ENCODE measurements around the gene JAZF1.

The JAZF1 gene

DNA sequence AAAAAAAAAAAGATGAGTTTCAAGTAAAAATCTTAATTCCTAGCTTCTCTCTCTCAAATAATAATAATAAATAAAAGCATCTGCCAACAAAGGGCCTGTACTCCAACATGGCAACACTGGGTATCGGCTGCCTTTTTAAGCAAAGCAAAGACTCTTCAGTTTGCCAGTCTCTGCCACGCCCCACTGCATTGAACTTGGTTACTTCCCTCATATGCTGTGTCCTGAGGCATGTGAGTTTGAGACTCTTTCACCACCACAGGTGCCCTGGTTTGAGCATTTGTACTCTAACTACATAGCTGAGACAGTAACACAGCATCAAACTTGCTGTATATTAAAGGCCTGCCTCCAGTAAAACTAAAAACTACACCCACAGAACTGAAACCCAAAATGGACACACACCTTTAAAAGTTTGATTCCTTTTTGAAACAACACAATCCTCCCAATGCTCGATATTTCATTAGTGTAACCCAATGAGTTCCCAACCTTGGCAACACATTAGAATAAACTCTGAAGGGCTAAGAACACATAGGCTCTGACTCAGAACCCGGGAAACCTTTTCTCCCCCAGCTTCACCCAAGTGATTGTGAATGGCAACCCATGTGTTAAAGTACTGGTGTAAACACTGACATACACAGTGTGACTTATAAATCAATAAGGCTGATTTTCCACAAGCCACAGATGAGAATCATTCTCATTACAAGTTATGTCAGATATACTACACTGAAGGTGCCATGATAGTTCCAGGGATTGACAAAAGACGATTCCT is 12.0 kb downstream of the JAZF1 start:
- TF ChIP-seq, protein P1, sequence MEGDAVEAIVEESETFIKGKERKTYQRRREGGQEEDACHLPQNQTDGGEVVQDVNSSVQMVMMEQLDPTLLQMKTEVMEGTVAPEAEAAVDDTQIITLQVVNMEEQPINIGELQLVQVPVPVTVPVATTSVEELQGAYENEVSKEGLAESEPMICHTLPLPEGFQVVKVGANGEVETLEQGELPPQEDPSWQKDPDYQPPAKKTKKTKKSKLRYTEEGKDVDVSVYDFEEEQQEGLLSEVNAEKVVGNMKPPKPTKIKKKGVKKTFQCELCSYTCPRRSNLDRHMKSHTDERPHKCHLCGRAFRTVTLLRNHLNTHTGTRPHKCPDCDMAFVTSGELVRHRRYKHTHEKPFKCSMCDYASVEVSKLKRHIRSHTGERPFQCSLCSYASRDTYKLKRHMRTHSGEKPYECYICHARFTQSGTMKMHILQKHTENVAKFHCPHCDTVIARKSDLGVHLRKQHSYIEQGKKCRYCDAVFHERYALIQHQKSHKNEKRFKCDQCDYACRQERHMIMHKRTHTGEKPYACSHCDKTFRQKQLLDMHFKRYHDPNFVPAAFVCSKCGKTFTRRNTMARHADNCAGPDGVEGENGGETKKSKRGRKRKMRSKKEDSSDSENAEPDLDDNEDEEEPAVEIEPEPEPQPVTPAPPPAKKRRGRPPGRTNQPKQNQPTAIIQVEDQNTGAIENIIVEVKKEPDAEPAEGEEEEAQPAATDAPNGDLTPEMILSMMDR (IDR thresholded peaks at IDR 0.05; ENCODE audit: borderline replicate concordance, insufficient read depth, low read depth, low read length), result no peak
- no peak overlapping the region for H3K4me3 ChIP-seq (ENCODE audit: low read depth, low read length)

DNA sequence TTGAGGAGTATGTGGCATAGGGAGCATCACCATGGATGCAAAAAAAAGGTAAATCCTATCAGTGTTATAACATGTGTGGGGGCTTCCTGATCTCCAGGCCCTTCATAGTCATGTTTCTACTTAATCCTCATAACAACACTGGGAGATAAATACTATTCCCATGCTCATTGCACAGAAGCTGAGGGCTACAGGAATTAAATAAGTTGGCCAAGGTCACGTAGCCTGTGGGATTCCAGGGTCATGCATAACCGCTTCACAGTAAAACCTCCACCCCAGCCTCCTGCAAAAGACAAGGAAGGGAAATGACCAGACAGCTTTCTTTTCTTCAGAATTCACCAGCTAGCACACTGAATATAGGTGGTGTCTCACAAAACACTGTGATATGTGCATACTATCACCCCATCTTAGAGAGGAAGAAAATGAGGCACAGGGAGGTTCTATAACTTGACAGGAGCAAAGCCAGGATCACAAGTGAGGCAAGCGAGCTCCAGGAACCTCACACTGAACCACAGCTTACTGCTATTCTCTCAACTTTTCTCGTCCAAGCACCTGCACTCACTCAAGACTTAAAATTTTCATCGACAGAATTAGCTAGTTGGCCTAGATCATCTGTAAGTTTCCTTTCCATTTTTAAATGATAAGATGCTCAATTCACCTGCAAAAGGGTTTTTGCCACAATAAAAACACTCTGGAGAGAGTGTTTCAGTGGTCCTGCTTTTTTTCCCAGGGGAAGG is 13.4 kb downstream of the JAZF1 start:
- H3K4me3 ChIP-seq (ENCODE audit: low read depth, low read length), result no peak overlapping the region

DNA sequence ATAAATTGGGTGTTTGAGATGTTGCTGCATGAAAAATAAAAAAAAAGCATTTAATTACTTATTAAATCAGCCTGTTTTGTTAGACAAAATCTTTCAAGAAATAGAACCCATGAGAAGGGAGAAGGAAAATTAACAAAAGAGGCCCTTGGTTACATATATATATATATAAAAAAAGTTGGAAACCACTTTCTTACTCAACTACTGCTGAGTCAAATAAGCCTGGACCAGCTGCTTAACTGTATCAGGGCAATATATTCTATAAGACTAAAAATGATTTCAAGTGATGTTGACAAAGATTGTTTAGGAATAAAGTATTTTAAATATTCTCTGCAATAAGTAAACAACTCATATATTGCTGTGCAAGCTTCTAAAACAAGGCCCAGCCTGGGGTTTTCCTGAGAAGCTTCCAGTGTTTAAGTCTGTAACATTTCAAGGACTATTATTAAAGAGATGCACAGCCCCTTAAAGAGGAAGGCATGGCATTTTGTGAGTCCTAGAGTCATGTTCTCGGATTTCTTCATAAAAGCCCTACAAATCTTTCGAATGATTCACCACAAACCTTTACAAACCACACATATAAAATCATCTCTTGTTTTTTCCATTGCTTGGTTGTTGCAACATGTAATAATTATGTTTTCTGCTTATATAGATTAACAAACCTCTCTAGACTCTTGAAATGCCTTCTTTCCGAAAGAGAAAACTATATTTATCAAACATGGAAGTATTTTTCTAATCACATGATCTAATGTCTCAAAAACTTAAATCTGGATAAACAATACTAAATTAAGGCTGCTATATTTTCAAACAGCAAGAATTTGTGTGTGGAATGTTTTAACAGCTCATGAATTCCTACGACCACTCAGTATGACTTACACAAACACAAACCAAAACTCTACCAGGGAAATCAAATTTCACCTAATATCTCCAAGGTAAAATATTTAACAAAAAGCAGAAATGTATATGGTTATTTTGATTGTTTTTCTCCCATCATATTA is 14.3 kb downstream of the JAZF1 start:
- H3K4me3 ChIP-seq (ENCODE audit: low read depth, low read length), result no peak overlapping the region
- TF ChIP-seq, protein P1 (IDR thresholded peaks at IDR 0.05; ENCODE audit: borderline replicate concordance, insufficient read depth, low read depth, low read length), result no peak

More for the DNA sequence above, 13.4 kb downstream of the JAZF1 start:
- TF ChIP-seq, protein P1 (IDR thresholded peaks at IDR 0.05; ENCODE audit: borderline replicate concordance, insufficient read depth, low read depth, low read length), result no peak

DNA sequence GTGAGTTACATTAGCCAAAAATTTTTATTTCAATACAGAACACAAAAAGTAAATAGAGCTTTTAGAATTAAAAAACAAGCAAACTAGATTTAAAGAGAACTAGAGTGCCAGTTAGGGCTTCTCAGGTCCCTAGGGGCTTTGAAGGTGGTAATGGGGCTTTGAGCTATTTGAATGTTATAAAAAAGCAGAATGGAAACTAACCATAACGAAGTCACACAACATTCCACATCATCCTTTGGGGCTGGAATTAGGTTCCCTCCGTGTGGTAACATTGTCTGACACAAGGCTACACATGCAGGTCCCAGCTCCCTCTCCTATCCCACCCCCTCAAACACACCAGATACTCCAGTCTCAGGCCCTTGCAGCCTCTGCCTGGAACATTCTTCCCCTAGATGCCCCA is 15.3 kb downstream of the JAZF1 start:
- H3K4me3 ChIP-seq (ENCODE audit: low read depth, low read length), result no peak overlapping the region
- TF ChIP-seq, protein P1 (IDR thresholded peaks at IDR 0.05; ENCODE audit: borderline replicate concordance, insufficient read depth, low read depth, low read length), result no peak

DNA sequence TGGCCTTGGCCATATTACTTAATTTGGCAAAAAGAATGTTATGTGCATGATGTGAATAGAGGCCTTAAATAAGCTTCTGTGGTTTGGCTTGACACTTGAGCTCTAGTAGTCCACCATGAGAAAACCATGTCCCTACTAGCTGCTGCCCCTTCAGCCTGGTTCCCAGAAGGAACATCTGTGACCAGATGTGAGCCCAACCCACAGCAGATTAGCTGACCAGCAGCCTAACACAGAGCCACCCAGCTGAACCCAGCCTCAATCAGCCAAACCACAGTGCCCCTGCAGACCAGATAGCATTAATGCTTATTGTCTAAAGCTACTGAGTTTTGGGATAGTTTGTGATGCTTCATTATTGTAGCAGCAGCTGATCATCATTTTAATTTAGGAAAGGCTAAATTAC is 16.6 kb downstream of the JAZF1 start:
- TF ChIP-seq, protein P1 (IDR thresholded peaks at IDR 0.05; ENCODE audit: borderline replicate concordance, insufficient read depth, low read depth, low read length), result no peak
- H3K4me3 ChIP-seq (ENCODE audit: low read depth, low read length), result no peak overlapping the region

DNA sequence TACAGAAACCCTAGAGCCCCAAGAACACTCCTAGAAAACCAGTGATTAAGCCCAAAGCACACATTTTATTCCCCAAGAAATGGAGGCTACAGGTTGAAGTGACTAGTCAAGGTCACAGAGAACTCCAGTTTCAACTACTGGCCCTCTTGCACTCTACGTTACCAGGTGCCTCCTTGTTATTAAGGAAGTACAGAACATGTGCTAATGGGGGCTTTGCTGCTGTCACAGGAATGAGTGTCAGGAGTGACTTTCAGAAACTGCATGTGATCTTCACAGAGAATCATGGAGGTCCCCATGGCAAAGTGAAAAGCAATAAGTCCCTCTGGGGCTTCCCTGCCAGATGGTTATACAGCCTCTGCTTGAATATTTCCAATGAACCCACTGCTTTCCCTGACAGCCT is 19.3 kb downstream of the JAZF1 start:
- TF ChIP-seq, protein P1 (IDR thresholded peaks at IDR 0.05; ENCODE audit: borderline replicate concordance, insufficient read depth, low read depth, low read length), result no peak
- no peak overlapping the region for H3K4me3 ChIP-seq (ENCODE audit: low read depth, low read length)
